ENCODE measurements around the gene GOLPH3L. TPM values are rescaled to one million over a fixed set of nuclear protein-coding genes. Genes with fewer than 3 reads are reported as not detected.

GOLPH3L gene
- total and polyA plus RNA-seq, 2 of the 13 experiments (the other 11 are each of a cell fraction or from before 2014, with no cell fraction given): 8.2 to 12.8 TPM

- H3K9me3 ChIP-seq (ENCODE audit: low read length): no peaks in the 10 kb centered on the region
- no peaks in the 10 kb centered on the region for H3K79me2 ChIP-seq (ENCODE audit: insufficient read depth, low read length)
- no peaks in the 10 kb centered on the region for H3K27me3 ChIP-seq (ENCODE audit: control insufficient read depth in 1 of 2, insufficient read depth in 2 of 2, low read length in 2 of 2)
- no peak for DNase-seq (ENCODE audit: low spot score)
- intact Hi-C loops (cut with micrococcal nuclease; ENCODE audit: unreplicated experiment) (no loop called here), in situ Hi-C loops (cut with HindIII; ENCODE audit: extremely low pct_ligation_motif_present, low pct_unique_long_range_greater_than_20kb) (no loop called here)
- no peak for FAIRE-seq
- no peak overlapping the region for H3K27ac ChIP-seq (ENCODE audit: extremely low read length, insufficient read depth, low read length)
- ChIA-PET CTCF (ENCODE audit: low intra/inter-chr PET ratio, low total read pairs) (no interaction called here), POLR2A (interaction anchor here (1.2 kb wide), 1 partner anchor 22 kb away, joined by 3 read pairs; the partner anchor contains the start of gene GOLPH3L)
- H3K4me2 ChIP-seq (ENCODE audit: low read depth, low read length): no peak overlapping the region
- H3K4me1 ChIP-seq (ENCODE audit: insufficient read depth, low read length): no peaks in the 10 kb centered on the region
- TF ChIP-seq ZBTB10 (CRISPR knock-in tag; IDR thresholded peaks at IDR 0.05; ENCODE audit: borderline replicate concordance): no peak
- TF ChIP-seq CENPBD1 (CRISPR knock-in tag; IDR thresholded peaks at IDR 0.05; ENCODE audit: borderline replicate concordance, low read depth): no peak
- TF ChIP-seq ZNF430 (CRISPR knock-in tag; IDR thresholded peaks at IDR 0.05): no peak
- TF ChIP-seq ZFP36L1 (CRISPR knock-in tag; IDR thresholded peaks at IDR 0.05): no peak
- no peak for TF ChIP-seq ATRX (CRISPR knock-in tag; IDR thresholded peaks at IDR 0.05; ENCODE audit: borderline replicate concordance)
- no peak for TF ChIP-seq ZFP90 (CRISPR knock-in tag; IDR thresholded peaks at IDR 0.05; ENCODE audit: borderline replicate concordance)
- TF ChIP-seq GPBP1L1 (CRISPR knock-in tag; IDR thresholded peaks at IDR 0.05): no peak
- TF ChIP-seq NR3C1 (CRISPR knock-in tag; IDR thresholded peaks at IDR 0.05): no peak
- no peak for TF ChIP-seq HINFP (CRISPR knock-in tag; IDR thresholded peaks at IDR 0.05; ENCODE audit: low read depth)
- TF ChIP-seq GABPA (IDR thresholded peaks at IDR 0.05; ENCODE audit: low read depth, low read length): no peak
- TF ChIP-seq GABPA (CRISPR knock-in tag; IDR thresholded peaks at IDR 0.05; ENCODE audit: low read depth): no peak
- no peak for TF ChIP-seq ZNF607 (CRISPR knock-in tag; IDR thresholded peaks at IDR 0.05; ENCODE audit: borderline replicate concordance)
- TF ChIP-seq ZNF337 (CRISPR knock-in tag; IDR thresholded peaks at IDR 0.05; ENCODE audit: borderline replicate concordance, low read depth): no peak
- TF ChIP-seq ZNF83 (CRISPR knock-in tag; IDR thresholded peaks at IDR 0.05; ENCODE audit: borderline replicate concordance): no peak
- TF ChIP-seq ZNF33A (CRISPR knock-in tag; IDR thresholded peaks at IDR 0.05; ENCODE audit: borderline replicate concordance): no peak
- no peak for TF ChIP-seq RARG (CRISPR knock-in tag; IDR thresholded peaks at IDR 0.05; ENCODE audit: low read depth)
- TF ChIP-seq ZNF296 (CRISPR knock-in tag; conservative IDR thresholded peaks at IDR 0.05): no peak
- TF ChIP-seq KLF15 (CRISPR knock-in tag; IDR thresholded peaks at IDR 0.05; ENCODE audit: borderline replicate concordance): no peak
- no peak for TF ChIP-seq ZNF720 (CRISPR knock-in tag; IDR thresholded peaks at IDR 0.05)
- TF ChIP-seq SSRP1 (CRISPR knock-in tag; IDR thresholded peaks at IDR 0.05): no peak
- ATAC-seq: no peak
- H3K4me3 ChIP-seq (replicated peaks in 1 of 3; ENCODE audit: insufficient read depth in 1 of 3, low read depth in 2 of 3, low read length in 3 of 3): no peak overlapping the region
- WGBS (ENCODE audit: low lambda C conversion rate): 94% methylated on average over 4 of the region's 4 CpGs
- BruUV-seq (replicated peaks): no TSS peak
- 0 out of 5 replicates have a peak, but pooled peaks cover 0 to 3% of the 10 kb centered on the region in 2 experiments for H3K36me3 ChIP-seq (replicated peaks in 1 of 2; ENCODE audit: control insufficient read depth in 1 of 2, insufficient read depth in 2 of 2, low read length in 2 of 2)
- no peaks in the 10 kb centered on the region for H4K20me1 ChIP-seq (ENCODE audit: insufficient read depth, low read length)
- H2AFZ ChIP-seq (ENCODE audit: low read length): no peak overlapping the region
- H3K9ac ChIP-seq (ENCODE audit: insufficient read depth, low read depth, low read length): no peak overlapping the region
These were observed 22.1 kb downstream of the GOLPH3L start for GRCh38 chr1:150674881-150675280.
